Lung (tissue), 13 donors: ENCODE data around the gene PGAM1. TPM values are rescaled to one million over a fixed set of nuclear protein-coding genes. Genes with fewer than 3 reads are reported as not detected.

Experiments
- ATAC-seq: fragments of 200-7000 bp; cut with Tn5 transposase; one replicate; pipeline ENCODE4 v1.9.1; 2020; ENCODE audit warnings: moderate number of reproducible peaks; ENCODE audit not compliant: insufficient read depth, low FRiP score
- DNase-seq, 3 donors: peaks; one replicate each; pipeline ENCODE4 v3.0.0-alpha.2; 2013 to 2017
- H3K27ac ChIP-seq, 2 donors: one replicate each; pipeline ENCODE4 v1.5.1; 2013; ENCODE audit warnings: mild to moderate bottlenecking in 2 of 2, moderate library complexity in 2 of 2, control low read depth in 1 of 2, inconsistent platforms in 1 of 2, low read depth in 1 of 2, low read length in 1 of 2
- H3K27me3 ChIP-seq, 3 donors: one replicate each; pipeline ENCODE4 v1.5.1; 2013; ENCODE audit warnings: low read length in 2 of 3; ENCODE audit not compliant: control insufficient read depth in 3 of 3, insufficient read depth in 3 of 3
- H3K36me3 ChIP-seq, 4 donors: one replicate each; pipeline ENCODE4 v1.5.1; 2013; ENCODE audit warnings: low read length in 4 of 4, mild to moderate bottlenecking in 1 of 4, moderate library complexity in 1 of 4; ENCODE audit not compliant: control insufficient read depth in 4 of 4, insufficient read depth in 4 of 4
- H3K4me1 ChIP-seq, 5 donors: one replicate each; pipeline ENCODE4 v1.5.1; 2013; ENCODE audit warnings: low read length in 5 of 5, mild to moderate bottlenecking in 2 of 5, moderate library complexity in 1 of 5; ENCODE audit not compliant: control insufficient read depth in 5 of 5, insufficient read depth in 5 of 5
- H3K4me3 ChIP-seq: one replicate; pipeline ENCODE4 v1.5.1; 2013; ENCODE audit warnings: mild to moderate bottlenecking, control low read depth, moderate library complexity
- H3K9ac ChIP-seq, 2 donors: one replicate each; pipeline ENCODE4 v1.5.1; 2013; ENCODE audit warnings: low read length in 2 of 2, control low read depth in 1 of 2; ENCODE audit not compliant: insufficient read depth in 1 of 2
- H3K9me3 ChIP-seq, 4 donors: one replicate each; pipeline ENCODE4 v1.5.1; 2013; ENCODE audit warnings: low read length in 3 of 4, mild to moderate bottlenecking in 1 of 4, moderate library complexity in 1 of 4; ENCODE audit not compliant: control insufficient read depth in 4 of 4, insufficient read depth in 3 of 4
- CTCF ChIP-seq: IDR thresholded peaks from 2 replicates; pipeline ENCODE4 v1.5.1; 2012; ENCODE audit warnings: mild to moderate bottlenecking; ENCODE audit errors: control extremely low read depth, extremely low read depth
- WGBS, 2 donors: extraction: QIAGEN DNeasy Blood & Tissue Kit; methylation state at CpG; one replicate each; pipeline ENCODE4 v1.1.7; 2013; 5-methylcytosine and 5-hydroxymethylcytosine counted together
- polyA plus RNA-seq, 2 donors: library from polyadenylated mRNA; stranded (reverse); fragments of 200-250 nt; gene quantifications; one replicate each; pipeline ENCODE4 v1.2.1, GENCODE V29; 2013
- small RNA-seq: library from RNA; depleted of rRNA; stranded (forward); fragments of <200 nt; gene quantifications from one replicate; pipeline ENCODE3, GENCODE V24; 2014; ENCODE audit warnings: low replicate concordance
- total RNA-seq, 2 donors: library from RNA; depleted of rRNA in 1 of 2; stranded (reverse); fragments of >200 nt in 1 of 2; gene quantifications; one replicate each; pipeline ENCODE4 v1.2.1, GENCODE V29; 2014 to 2021
- donor health status: control.
- donor health status: control.
- donor health status: Bipolar disorder and iron deficiency.
- donor health status: healthy.
- donor health status: DM: yes; HTN: yes; CAD: no.

PGAM1 gene
- total and polyA plus RNA-seq, 4 donors, result 49.1 to 280 (median 136) TPM

- peak overlapping the region in 1 of 2 donors; percentile 58 for H3K27ac ChIP-seq
- DNase-seq, result no peak
- H3K27me3 ChIP-seq, result no peaks in the 10 kb centered on the region
- no peak for TF ChIP-seq CTCF
- no peak overlapping the region for H3K9ac ChIP-seq
- peak; percentile 59 for ATAC-seq
- 71 to 84% methylated on average over 4 of the region's 4 CpGs for WGBS, 2 donors
- peaks cover 18 to 52% (median 32%) of the 10 kb centered on the region in 4 donors for H3K36me3 ChIP-seq
- no peak overlapping the region for H3K4me3 ChIP-seq
- H3K4me1 ChIP-seq, result peaks cover 0 to 2% (median 0%) of the 10 kb centered on the region in 5 donors
- H3K9me3 ChIP-seq, result peaks cover 0 to 2% (median 0%) of the 10 kb centered on the region in 4 donors
Observed at GRCh38 chr10:97481071-97481470, 55.1 kb downstream of the PGAM1 start.

- H3K9ac ChIP-seq, result no peak overlapping the region
- ATAC-seq, result no peak
Observed at GRCh38 chr10:97482381-97482780, 56.4 kb downstream of the PGAM1 start.

More at GRCh38 chr10:97482381-97482780, 56.4 kb downstream of the PGAM1 start:
- DNase-seq, result no peak
- WGBS, 2 donors, result 95 to 96% methylated on average over 1 of the region's 1 CpG
- no peak for TF ChIP-seq CTCF
- no peak overlapping the region for H3K27ac ChIP-seq
- no peaks in the 10 kb centered on the region for H3K27me3 ChIP-seq
- H3K4me1 ChIP-seq, result peaks cover 0 to 2% (median 0%) of the 10 kb centered on the region in 5 donors
- peaks cover 11 to 39% (median 24%) of the 10 kb centered on the region in 4 donors for H3K36me3 ChIP-seq
- no peak overlapping the region for H3K4me3 ChIP-seq
- peaks cover 0 to 2% (median 0%) of the 10 kb centered on the region in 4 donors for H3K9me3 ChIP-seq

Small RNA genes within 50 kb of the gene (small RNA-seq; reads per million reads assigned to genes)
- gene RF00019, result not detected

Other genes starting within 250 kb of the PGAM1 start
- gene SLIT1, start 240.2 kb upstream of the PGAM1 start, total RNA-seq, result 1 to 10 TPM in 1 of 2 donors, under 1 TPM in 1; 0.74 to 5.6 TPM
- gene SLIT1, start 240.2 kb upstream of the PGAM1 start, polyA plus RNA-seq, result under 1 TPM; 0.39 to 0.41 TPM
- 10 to 100 TPM; 10.0 to 20.4 TPM for gene ARHGAP19, start 133.6 kb upstream of the PGAM1 start, total RNA-seq
- gene ARHGAP19, start 133.6 kb upstream of the PGAM1 start, polyA plus RNA-seq, result 1 to 10 TPM; 1.9 to 6.9 TPM
- gene FRAT1, start 106.9 kb upstream of the PGAM1 start, total RNA-seq, result 10 to 100 TPM in 1 of 2 donors, 1 to 10 TPM in 1; 4.0 to 10.9 TPM
- gene FRAT1, start 106.9 kb upstream of the PGAM1 start, polyA plus RNA-seq, result 10 to 100 TPM in 1 of 2 donors, 1 to 10 TPM in 1; 2.3 to 14.3 TPM
- 10 to 100 TPM; 12.5 to 22.0 TPM for gene FRAT2, start 91.5 kb upstream of the PGAM1 start, total RNA-seq
- gene FRAT2, start 91.5 kb upstream of the PGAM1 start, polyA plus RNA-seq, result 10 to 100 TPM in 1 of 2 donors, 1 to 10 TPM in 1; 7.0 to 25.9 TPM
- 10 to 100 TPM; 12.7 to 44.2 TPM for gene RRP12, start 24.9 kb upstream of the PGAM1 start, total RNA-seq
- gene RRP12, start 24.9 kb upstream of the PGAM1 start, polyA plus RNA-seq, result 10 to 100 TPM; 18.9 to 24.6 TPM
- 10 to 100 TPM; 28.7 to 30.2 TPM for gene EXOSC1, start 19.8 kb downstream of the PGAM1 start, total RNA-seq
- 10 to 100 TPM; 31.3 to 60.3 TPM for gene EXOSC1, start 19.8 kb downstream of the PGAM1 start, polyA plus RNA-seq
- 10 to 100 TPM; 35.5 to 63.3 TPM for gene ZDHHC16, start 20.0 kb downstream of the PGAM1 start, total RNA-seq
- 10 to 100 TPM; 44.2 to 53.7 TPM for gene ZDHHC16, start 20.0 kb downstream of the PGAM1 start, polyA plus RNA-seq
- gene MMS19, start 72.2 kb downstream of the PGAM1 start, total RNA-seq, result 10 to 100 TPM; 68.8 to 74.5 TPM
- gene MMS19, start 72.2 kb downstream of the PGAM1 start, polyA plus RNA-seq, result 10 to 100 TPM; 39.9 to 56.2 TPM
- gene UBTD1, start 72.7 kb downstream of the PGAM1 start, total RNA-seq, result 10 to 100 TPM; 26.3 to 44.1 TPM
- gene UBTD1, start 72.7 kb downstream of the PGAM1 start, polyA plus RNA-seq, result 10 to 100 TPM; 41.8 to 70.4 TPM
- 1 to 10 TPM in 1 of 2 donors, not detected in 1; 3.1 TPM for gene ANKRD2, start 146.6 kb downstream of the PGAM1 start, total RNA-seq
- gene ANKRD2, start 146.6 kb downstream of the PGAM1 start, polyA plus RNA-seq, result 1 to 10 TPM; 1.2 to 3.0 TPM
- 1 to 10 TPM in 1 of 2 donors, under 1 TPM in 1; 0.63 to 2.3 TPM for gene HOGA1, start 158.2 kb downstream of the PGAM1 start, total RNA-seq
- gene HOGA1, start 158.2 kb downstream of the PGAM1 start, polyA plus RNA-seq, result under 1 TPM; 0.30 to 0.91 TPM
- gene C10orf62, start 163.5 kb downstream of the PGAM1 start, total RNA-seq, result under 1 TPM in 1 of 2 donors, not detected in 1; 0.21 TPM
- gene C10orf62, start 163.5 kb downstream of the PGAM1 start, polyA plus RNA-seq, result not detected
- 10 to 100 TPM in 1 of 2 donors, 1 to 10 TPM in 1; 5.7 to 16.1 TPM for gene MORN4, start 207.3 kb downstream of the PGAM1 start, total RNA-seq
- 1 to 10 TPM; 4.1 to 8.3 TPM for gene MORN4, start 207.3 kb downstream of the PGAM1 start, polyA plus RNA-seq
- gene PI4K2A, start 214.5 kb downstream of the PGAM1 start, total RNA-seq, result 10 to 100 TPM; 15.0 to 22.4 TPM
- 10 to 100 TPM; 12.3 to 14.6 TPM for gene PI4K2A, start 214.5 kb downstream of the PGAM1 start, polyA plus RNA-seq